Glutamatergic neuron (in vitro differentiated cells): ENCODE data around the gene ZNF358. TPM values are rescaled to one million over a fixed set of nuclear protein-coding genes. Genes with fewer than 3 reads are reported as not detected.

Experiments
- DNase-seq: peaks from one replicate; pipeline ENCODE4 v3.0.0; 2022
- H3K27ac Mint-ChIP-seq: one replicate; pipeline ENCODE4 v1.8.0; 2020; ENCODE audit warnings: mild to moderate bottlenecking, mixed read lengths, inconsistent platforms; ENCODE audit not compliant: unreplicated experiment
- H3K27me3 Mint-ChIP-seq: one replicate; pipeline ENCODE4 v1.8.0; 2020; ENCODE audit warnings: mild to moderate bottlenecking, moderate library complexity, mixed read lengths, inconsistent platforms; ENCODE audit not compliant: unreplicated experiment
- H3K36me3 Mint-ChIP-seq: one replicate; pipeline ENCODE4 v1.8.0; 2020; ENCODE audit warnings: mild to moderate bottlenecking, mixed read lengths, inconsistent platforms; ENCODE audit not compliant: unreplicated experiment
- H3K4me1 Mint-ChIP-seq: one replicate; pipeline ENCODE4 v1.8.0; 2020; ENCODE audit warnings: mild to moderate bottlenecking, low read depth, mixed read lengths, inconsistent platforms; ENCODE audit not compliant: unreplicated experiment
- H3K4me3 Mint-ChIP-seq: one replicate; pipeline ENCODE4 v1.8.0; 2020; ENCODE audit warnings: mild to moderate bottlenecking, mixed read lengths, inconsistent platforms; ENCODE audit not compliant: unreplicated experiment
- H3K9me3 Mint-ChIP-seq: one replicate; pipeline ENCODE4 v1.8.0; 2020; ENCODE audit warnings: mild to moderate bottlenecking, moderate library complexity, mixed read lengths, inconsistent platforms; ENCODE audit not compliant: unreplicated experiment
- total RNA-seq: library from RNA; stranded (reverse); fragmentation: NEBNext Ultra II Directional; extraction: Animal tissue kit (Norgen Biotek cat#: 25700); gene quantifications from one replicate; pipeline ENCODE4 v1.2.1, GENCODE V29; 2021; ENCODE audit not compliant: unreplicated experiment
- TF ChIP-seq, protein P1 (sequence below): fragments of 200-600 bp; sonication (generic); IDR thresholded peaks from one replicate; pipeline ENCODE4 v1.5.0; 2021; ENCODE audit not compliant: partially characterized antibody, unreplicated experiment

The ZNF358 gene
- total RNA-seq, 1 donor from 2014 or later: 148 TPM

DNA sequence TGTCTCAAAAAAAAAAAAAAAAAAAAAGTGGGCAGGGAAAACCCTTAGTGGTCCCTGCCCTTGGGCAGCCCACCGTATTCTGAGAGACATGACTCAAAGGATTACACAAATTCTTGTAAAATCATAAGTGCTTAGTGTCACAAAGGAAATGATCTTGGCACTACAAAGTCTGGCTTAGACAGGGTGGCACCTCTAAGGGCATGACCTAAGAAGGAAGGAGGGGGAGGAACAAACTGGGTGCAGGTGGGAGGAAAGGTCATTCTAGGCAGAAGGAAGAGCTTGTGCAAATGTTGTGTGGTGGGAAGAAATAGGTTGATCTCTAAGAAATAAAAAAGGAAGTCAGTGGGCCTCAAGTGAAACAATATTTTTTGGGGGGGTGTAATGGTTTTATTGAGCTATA, 30.0 kb downstream of the ZNF358 start:
- H3K4me1 Mint-ChIP-seq: no peaks in the 10 kb centered on the region
- DNase-seq: no peak
- TF ChIP-seq, protein P1, sequence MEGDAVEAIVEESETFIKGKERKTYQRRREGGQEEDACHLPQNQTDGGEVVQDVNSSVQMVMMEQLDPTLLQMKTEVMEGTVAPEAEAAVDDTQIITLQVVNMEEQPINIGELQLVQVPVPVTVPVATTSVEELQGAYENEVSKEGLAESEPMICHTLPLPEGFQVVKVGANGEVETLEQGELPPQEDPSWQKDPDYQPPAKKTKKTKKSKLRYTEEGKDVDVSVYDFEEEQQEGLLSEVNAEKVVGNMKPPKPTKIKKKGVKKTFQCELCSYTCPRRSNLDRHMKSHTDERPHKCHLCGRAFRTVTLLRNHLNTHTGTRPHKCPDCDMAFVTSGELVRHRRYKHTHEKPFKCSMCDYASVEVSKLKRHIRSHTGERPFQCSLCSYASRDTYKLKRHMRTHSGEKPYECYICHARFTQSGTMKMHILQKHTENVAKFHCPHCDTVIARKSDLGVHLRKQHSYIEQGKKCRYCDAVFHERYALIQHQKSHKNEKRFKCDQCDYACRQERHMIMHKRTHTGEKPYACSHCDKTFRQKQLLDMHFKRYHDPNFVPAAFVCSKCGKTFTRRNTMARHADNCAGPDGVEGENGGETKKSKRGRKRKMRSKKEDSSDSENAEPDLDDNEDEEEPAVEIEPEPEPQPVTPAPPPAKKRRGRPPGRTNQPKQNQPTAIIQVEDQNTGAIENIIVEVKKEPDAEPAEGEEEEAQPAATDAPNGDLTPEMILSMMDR: no peak
- H3K9me3 Mint-ChIP-seq: peaks cover 4% of the 10 kb centered on the region
- no peak overlapping the region for H3K27ac Mint-ChIP-seq
- peaks cover 3% of the 10 kb centered on the region for H3K27me3 Mint-ChIP-seq
- peak overlapping the region; percentile 39 for H3K4me3 Mint-ChIP-seq
- peaks cover 4% of the 10 kb centered on the region for H3K36me3 Mint-ChIP-seq

- no peak overlapping the region for H3K4me3 Mint-ChIP-seq
- H3K4me1 Mint-ChIP-seq: no peaks in the 10 kb centered on the region
- H3K9me3 Mint-ChIP-seq: peaks cover 4% of the 10 kb centered on the region
- peaks cover 6% of the 10 kb centered on the region for H3K27me3 Mint-ChIP-seq
- no peak for DNase-seq
- TF ChIP-seq, protein P1: no peak
- H3K27ac Mint-ChIP-seq: no peak overlapping the region
- peaks cover 4% of the 10 kb centered on the region for H3K36me3 Mint-ChIP-seq
Measured at GRCh38 chr19:7547159-7547558, 31.3 kb downstream of the ZNF358 start.

- H3K4me1 Mint-ChIP-seq: no peaks in the 10 kb centered on the region
- no peak for DNase-seq
- peak overlapping the region; percentile 30 for H3K4me3 Mint-ChIP-seq
- TF ChIP-seq, protein P1: no peak
- peaks cover 9% of the 10 kb centered on the region for H3K36me3 Mint-ChIP-seq
- peaks cover 2% of the 10 kb centered on the region for H3K9me3 Mint-ChIP-seq
- H3K27me3 Mint-ChIP-seq: peaks cover 11% of the 10 kb centered on the region
- H3K27ac Mint-ChIP-seq: no peak overlapping the region
Measured at GRCh38 chr19:7549429-7550148, 33.7 kb downstream of the ZNF358 start.

DNA sequence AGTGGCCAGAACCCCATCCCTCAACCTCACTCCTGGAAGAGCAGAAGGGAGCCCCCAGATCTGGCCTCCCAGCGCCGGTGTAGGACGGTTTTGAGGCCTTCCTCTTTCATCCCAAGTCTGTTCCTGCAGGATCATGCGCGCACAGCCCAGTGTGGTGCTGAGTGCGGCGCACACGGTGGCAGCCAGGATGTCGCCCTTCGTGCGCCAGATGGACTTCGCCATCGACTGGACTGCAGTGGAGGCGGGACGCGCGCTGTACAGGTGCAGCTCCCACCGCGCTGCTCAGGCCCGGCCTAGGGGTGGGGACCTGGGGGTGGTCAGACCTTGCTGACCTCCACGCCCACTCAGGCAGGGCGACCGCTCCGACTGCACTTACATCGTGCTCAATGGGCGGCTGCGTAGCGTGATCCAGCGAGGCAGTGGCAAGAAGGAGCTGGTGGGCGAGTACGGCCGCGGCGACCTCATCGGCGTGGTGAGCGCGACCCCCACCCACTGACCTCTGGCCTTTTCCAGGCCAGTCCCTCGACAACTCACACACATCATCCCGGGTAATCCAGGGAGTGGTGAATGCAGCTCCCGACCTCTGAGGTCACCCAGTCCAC, 34.4 kb downstream of the ZNF358 start:
- Mint-ChIP-seq H3K27ac (no peak overlapping the region), H3K4me1 (no peaks in the 10 kb centered on the region)
- TF ChIP-seq, protein P1: no peak

GRCh38 chr19:7550987-7551761, 35.3 kb downstream of the ZNF358 start:
- peak overlapping the region; percentile 60 for H3K27ac Mint-ChIP-seq
- TF ChIP-seq, protein P1: no peak
- no peaks in the 10 kb centered on the region for H3K4me1 Mint-ChIP-seq
- peak; percentile 87 for DNase-seq
- H3K9me3 Mint-ChIP-seq: no peaks in the 10 kb centered on the region
- H3K4me3 Mint-ChIP-seq: peak overlapping the region; percentile 82
- H3K27me3 Mint-ChIP-seq: peaks cover 9% of the 10 kb centered on the region
- peaks cover 5% of the 10 kb centered on the region for H3K36me3 Mint-ChIP-seq

More for the DNA sequence above, 34.4 kb downstream of the ZNF358 start:
- H3K9me3 Mint-ChIP-seq: peaks cover 2% of the 10 kb centered on the region
- DNase-seq: no peak
- H3K36me3 Mint-ChIP-seq: peaks cover 9% of the 10 kb centered on the region
- peaks cover 11% of the 10 kb centered on the region for H3K27me3 Mint-ChIP-seq
- peak overlapping the region; percentile 57 for H3K4me3 Mint-ChIP-seq
